ENCODE data around the gene WDR26. TPM values are rescaled to one million over a fixed set of nuclear protein-coding genes. Genes with fewer than 3 reads are reported as not detected.

WDR26 gene
- total and polyA plus RNA-seq, 2 of the 4 experiments (the other 2 are of a cell fraction): 23.8 to 46.4 TPM

DNA sequence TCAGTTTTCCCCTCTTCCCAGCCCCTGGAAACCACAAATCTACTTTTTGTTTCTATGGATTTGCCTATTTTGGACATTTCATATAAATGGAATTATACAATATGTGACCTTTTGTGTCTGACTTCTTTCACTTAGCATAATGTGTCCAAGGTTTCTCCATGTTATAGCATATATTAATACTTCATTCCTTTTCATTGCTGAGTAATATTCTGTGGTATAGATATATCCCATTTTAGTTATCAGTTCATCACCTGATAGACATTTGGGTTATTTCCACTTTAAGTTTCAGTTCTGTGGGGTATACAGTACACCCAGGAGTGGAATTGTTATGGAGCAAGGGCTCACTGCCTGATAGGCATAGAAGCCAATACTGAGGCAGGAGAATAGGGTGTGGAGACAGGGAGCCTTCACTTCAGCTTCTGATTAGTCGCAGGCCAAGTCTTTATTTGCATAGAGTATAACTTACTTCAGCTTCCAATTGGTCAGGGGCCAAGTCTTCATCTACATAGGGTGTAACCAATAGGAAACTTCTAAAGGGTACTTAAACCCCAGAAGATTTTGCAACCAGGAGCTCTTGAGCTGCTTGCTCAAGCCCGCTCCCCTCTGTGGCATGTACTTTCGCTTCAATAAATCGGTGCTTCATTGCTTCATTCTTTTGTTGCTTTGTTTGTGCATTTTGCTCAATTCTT, 96.3 kb downstream of the WDR26 start:
- H3K36me3 ChIP-seq (ENCODE audit: control insufficient read depth, insufficient read depth, low read length): no peaks in the 10 kb centered on the region
- H2BK120ac ChIP-seq (ENCODE audit: low read depth, low read length): no peak overlapping the region
- ChIA-PET CTCF (no interaction called here), POLR2A (ENCODE audit: unreplicated experiment) (no interaction called here)
- no peaks in the 10 kb centered on the region for H3K79me1 ChIP-seq (ENCODE audit: low read depth in 1 of 2, low read length in 2 of 2)
- peaks cover 6% of the 10 kb centered on the region for H3K9me3 ChIP-seq (ENCODE audit: control insufficient read depth, insufficient read depth, low read length)
- H2AK9ac ChIP-seq (replicated peaks; ENCODE audit: low read depth, low read length, poor library complexity): no peak overlapping the region
- BruUV-seq (replicated peaks): no TSS peak
- no peak overlapping the region for H2BK15ac ChIP-seq (ENCODE audit: low read depth, low read length)
- in situ Hi-C loops (cut with MboI; ENCODE audit: low sequenced_read_pairs) (no loop called here), dilution Hi-C loops (cut with HindIII; ENCODE audit: low sequenced_read_pairs, unreplicated experiment) (no loop called here), intact Hi-C loops (cut with micrococcal nuclease) (no loop called here)
- H3K9me1 ChIP-seq (ENCODE audit: insufficient read depth, low read length): no peaks in the 10 kb centered on the region
- H2AFZ ChIP-seq (replicated peaks; ENCODE audit: low read length, poor library complexity): no peak overlapping the region
- H3K9ac ChIP-seq (ENCODE audit: low read depth, low read length): no peak overlapping the region
- ATAC-seq (ENCODE audit: low read depth) (no peak), DNase-seq (no peak)
- H3K27me3 ChIP-seq (ENCODE audit: control insufficient read depth, insufficient read depth, low read length): no peaks in the 10 kb centered on the region
- no peak overlapping the region for H3K4me3 ChIP-seq (ENCODE audit: insufficient read depth, low read depth, low read length)
- H3K4me2 ChIP-seq (ENCODE audit: low read depth, low read length): no peak overlapping the region
- no peak overlapping the region for H2BK20ac ChIP-seq (ENCODE audit: low read depth, low read length)
- no peaks in the 10 kb centered on the region for H4K20me1 ChIP-seq (ENCODE audit: insufficient read depth, low read length)
- no peak overlapping the region for H2BK5ac ChIP-seq (ENCODE audit: low read depth, low read length, poor library complexity, severe bottlenecking)
- no peak overlapping the region for H3K56ac ChIP-seq (ENCODE audit: extremely low read depth, insufficient read depth, low read length)
- H2AK5ac ChIP-seq (ENCODE audit: low read depth, low read length): no peak overlapping the region
- H3K23ac ChIP-seq (ENCODE audit: low read depth, low read length): no peak overlapping the region
- no peak for TF ChIP-seq SMC3 (IDR thresholded peaks at IDR 0.05; ENCODE audit: low read depth, low read length)
- H3K4ac ChIP-seq (ENCODE audit: low read depth, low read length): no peak overlapping the region
- H3K4me1 ChIP-seq (ENCODE audit: control insufficient read depth, insufficient read depth, low read length): no peaks in the 10 kb centered on the region; the same call in 1 of the 2 replicates
- no peak overlapping the region for H4K5ac ChIP-seq (ENCODE audit: low read depth, low read length)
- H4K91ac ChIP-seq (ENCODE audit: insufficient read depth, low read depth, low read length): no peak overlapping the region
- no peak overlapping the region for H4K8ac ChIP-seq (ENCODE audit: low read depth in 2 of 2, low read length in 2 of 2)
- H3K14ac ChIP-seq (replicated peaks; ENCODE audit: low read depth, low read length): no peak overlapping the region
- H3K18ac ChIP-seq (ENCODE audit: low read depth, low read length): no peak overlapping the region
- H3K27ac ChIP-seq (ENCODE audit: insufficient read depth, low read length): no peak overlapping the region
- 91% methylated on average over 3 of the region's 4 CpGs; no CpG with 5 or more reads in 1 of the 2 experiments for WGBS, 2 experiments (ENCODE audit: extremely low coverage in 2 of 2, insufficient read length in 1 of 2)

Small RNA genes lying within 50 kb of the gene (microRNA-seq; reads per million reads assigned to microRNA genes)
- gene MIR4742 (ENCODE audit: insufficient read depth in 1 of 2, insufficient read length in 1 of 2, unreplicated experiment in 1 of 2): 3.7 to 16.5 reads per million in 2 experiments

Small RNA genes lying within 50 kb of the gene (small RNA-seq; reads per million reads assigned to genes)
- 0 to 50.4 (median 10.7) reads per million in 5 experiments for gene MIR4742

Other genes starting within 250 kb of the WDR26 start
- 16.5 and 18.9 TPM in 2 replicates for gene NVL, start 104.6 kb downstream of the WDR26 start, total RNA-seq (2012; rRNA removed)
- gene NVL, start 104.6 kb downstream of the WDR26 start, polyA plus RNA-seq (2012; rRNA removed): 16.2 and 18.4 TPM in 2 replicates
- 73.1 and 105 TPM in 2 replicates for gene CNIH4, start 77.9 kb downstream of the WDR26 start, total RNA-seq (2012; rRNA removed)
- gene CNIH4, start 77.9 kb downstream of the WDR26 start, polyA plus RNA-seq (2012; rRNA removed): 27.8 and 29.7 TPM in 2 replicates
- gene CNIH3, start 181.5 kb upstream of the WDR26 start, total RNA-seq (2012; rRNA removed): 2.0 and 3.1 TPM in 2 replicates
- 2.9 and 3.1 TPM in 2 replicates for gene CNIH3, start 181.5 kb upstream of the WDR26 start, polyA plus RNA-seq (2012; rRNA removed)